Measurements from ENCODE around the gene PIAS1.
A peak's percentile ranks its signal among the peaks of the same experiment; 100 is the strongest.
"Not testable (repeated sequence)": the region's sequence is repeated elsewhere in the genome, so short reads cannot be mapped to it uniquely, and the experiment has no call there.

Gene PIAS1

DNA sequence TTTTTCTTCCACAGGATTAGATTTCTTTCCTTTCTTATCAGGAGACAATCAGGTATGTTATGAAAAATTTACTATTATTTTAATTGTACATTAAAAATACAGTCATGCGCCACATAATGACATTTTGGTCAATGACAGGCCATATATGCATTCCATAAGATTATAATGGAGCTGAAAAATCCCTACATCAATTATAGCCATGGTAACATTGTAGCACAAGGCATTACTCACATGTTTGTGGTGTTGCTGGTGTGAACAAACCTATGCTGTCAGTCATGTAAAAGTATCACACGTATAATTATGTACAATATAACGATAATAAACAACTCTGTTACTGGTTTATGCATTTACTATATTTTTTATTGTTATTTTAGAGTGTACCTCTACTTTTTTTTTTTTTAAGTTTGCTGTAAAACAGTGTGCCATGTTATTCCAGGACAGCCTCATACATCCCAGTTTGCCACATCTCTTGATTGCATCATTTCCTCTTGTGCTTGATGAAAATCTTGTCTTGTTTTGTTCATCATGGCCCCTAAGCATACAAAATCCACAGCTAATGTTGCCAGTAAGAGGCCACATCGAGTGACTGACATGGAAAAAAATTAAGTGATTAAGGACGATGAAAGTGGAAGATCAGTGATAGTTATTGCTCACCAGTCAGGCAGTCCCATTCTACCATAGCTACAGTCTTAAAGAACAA is 129.7 kb downstream of the PIAS1 start:
- DNase-seq (ENCODE audit: low read depth, low spot score), result no peak

DNA sequence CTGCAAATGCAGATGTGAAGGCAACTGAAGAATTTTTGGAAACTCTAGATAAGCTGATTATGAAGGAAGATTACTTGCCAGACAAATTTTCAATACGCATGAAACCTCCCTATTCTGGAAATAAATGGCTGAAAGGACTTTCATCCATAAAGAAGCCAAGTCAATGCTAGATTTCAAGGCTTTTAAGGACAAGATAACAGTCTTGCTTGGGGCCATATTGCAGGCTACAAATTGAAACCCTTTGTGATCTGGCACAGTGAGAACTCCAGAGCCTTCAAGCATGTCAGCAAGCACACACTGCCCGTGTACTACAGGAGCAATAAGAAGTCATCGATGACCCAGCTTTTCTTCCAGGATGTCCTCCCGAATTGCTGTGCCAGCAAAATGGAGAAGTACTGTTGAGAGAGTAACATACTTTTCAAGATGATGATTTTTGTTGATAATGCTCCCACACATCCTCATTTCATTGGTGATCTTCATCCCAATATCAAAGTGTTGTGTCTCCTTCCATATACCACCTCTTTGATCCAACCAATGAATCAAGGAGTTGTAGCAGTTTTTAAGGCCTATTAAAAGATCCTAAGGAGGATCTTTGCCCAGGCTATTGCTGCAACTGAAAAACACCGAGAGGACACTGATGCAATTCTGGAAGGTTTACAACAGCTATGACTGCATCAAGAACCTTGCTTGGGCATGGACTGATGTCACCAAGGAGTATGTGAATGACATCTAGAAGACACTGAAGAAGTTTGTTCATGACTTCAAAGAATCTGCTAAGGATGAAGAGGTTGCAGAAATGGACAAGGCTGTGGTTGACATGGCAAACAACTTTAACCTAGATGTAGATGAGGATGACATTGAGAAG is 130.7 kb downstream of the PIAS1 start:
- no peak for DNase-seq (ENCODE audit: low read depth, low spot score)

DNA sequence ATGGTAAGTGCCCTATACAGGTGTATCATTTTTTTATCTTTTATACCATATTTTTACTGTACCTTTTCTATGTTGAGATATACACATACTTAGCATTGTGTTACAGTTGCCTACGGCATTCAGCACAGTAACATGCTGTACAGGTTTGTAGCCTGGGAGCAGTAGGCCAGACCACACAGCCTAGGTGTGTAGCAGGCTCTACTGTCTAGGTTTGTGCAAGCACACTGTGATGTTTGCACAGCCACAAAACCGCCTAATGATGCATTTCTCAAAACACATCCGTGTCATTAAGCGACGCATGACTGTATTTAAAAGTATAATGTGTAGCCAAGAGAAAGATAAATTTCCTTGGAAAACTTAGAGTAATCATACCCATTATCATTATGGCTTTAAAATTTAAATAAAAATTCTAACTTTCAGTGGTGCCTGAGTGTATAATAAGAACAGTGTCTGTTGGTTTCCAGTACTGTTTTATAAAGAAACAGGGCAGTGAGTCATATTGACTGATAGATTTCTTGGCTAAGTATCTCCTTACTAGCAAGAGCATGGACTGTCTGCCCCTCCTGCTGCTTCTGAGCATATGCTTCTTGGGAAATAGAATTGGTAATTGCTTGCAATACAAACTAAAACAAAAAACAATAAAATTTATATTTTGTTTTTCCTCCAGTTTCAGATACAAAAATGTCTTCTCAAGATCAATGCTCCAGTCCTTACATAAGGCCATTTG is 132.7 kb downstream of the PIAS1 start:
- peak; percentile 21 for DNase-seq (ENCODE audit: low read depth, low spot score)

GRCh38 chr15:68187559-68187958 is 133.4 kb downstream of the PIAS1 start:
- DNase-seq (ENCODE audit: low read depth, low spot score), result peak; percentile 18

DNA sequence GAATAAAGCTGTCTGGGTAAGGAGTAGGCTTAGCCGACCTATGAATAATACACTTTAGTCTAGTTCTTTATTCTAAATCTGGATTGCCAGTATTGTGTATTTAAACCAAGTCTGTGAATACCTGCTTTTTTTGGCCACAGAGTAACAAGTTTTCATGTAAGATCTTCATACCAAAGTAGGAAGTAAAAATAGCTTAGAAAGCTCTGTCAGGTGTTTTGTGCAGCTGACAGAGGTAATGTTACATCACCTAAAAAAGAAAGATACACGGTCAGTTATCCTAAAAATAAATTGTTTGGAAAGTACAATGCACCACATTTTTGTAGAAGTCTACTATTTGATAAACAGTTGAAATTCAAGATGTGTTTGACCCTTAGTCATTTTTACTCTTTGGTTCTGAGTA is 134.5 kb downstream of the PIAS1 start:
- DNase-seq (ENCODE audit: low read depth, low spot score), result no peak

- no peak for DNase-seq (ENCODE audit: low read depth, low spot score)
Observed at GRCh38 chr15:68190048-68190447, 135.9 kb downstream of the PIAS1 start.

DNA sequence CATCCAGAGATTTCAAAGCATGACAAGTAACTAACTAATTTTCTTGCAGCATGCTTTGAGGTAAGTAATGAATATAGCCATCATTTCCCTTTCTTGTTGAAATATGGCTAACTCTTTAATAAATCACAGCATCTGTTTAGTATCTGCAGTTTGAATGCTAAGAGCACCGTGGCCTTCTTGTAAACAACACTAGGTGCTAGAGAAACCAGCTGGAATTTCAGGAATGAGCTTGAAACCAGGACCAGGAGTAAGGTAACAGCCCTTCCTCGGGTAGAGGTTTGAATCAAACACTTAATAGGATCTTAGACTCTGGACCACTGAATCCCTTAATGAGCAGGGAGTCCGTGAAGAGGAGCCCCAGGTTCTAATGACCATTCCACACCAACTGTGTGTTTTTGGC is 137.4 kb downstream of the PIAS1 start:
- DNase-seq (ENCODE audit: low read depth, low spot score), result no peak

GRCh38 chr15:68192117-68192516 is 138.0 kb downstream of the PIAS1 start:
- DNase-seq (ENCODE audit: low read depth, low spot score), result no peak

DNA sequence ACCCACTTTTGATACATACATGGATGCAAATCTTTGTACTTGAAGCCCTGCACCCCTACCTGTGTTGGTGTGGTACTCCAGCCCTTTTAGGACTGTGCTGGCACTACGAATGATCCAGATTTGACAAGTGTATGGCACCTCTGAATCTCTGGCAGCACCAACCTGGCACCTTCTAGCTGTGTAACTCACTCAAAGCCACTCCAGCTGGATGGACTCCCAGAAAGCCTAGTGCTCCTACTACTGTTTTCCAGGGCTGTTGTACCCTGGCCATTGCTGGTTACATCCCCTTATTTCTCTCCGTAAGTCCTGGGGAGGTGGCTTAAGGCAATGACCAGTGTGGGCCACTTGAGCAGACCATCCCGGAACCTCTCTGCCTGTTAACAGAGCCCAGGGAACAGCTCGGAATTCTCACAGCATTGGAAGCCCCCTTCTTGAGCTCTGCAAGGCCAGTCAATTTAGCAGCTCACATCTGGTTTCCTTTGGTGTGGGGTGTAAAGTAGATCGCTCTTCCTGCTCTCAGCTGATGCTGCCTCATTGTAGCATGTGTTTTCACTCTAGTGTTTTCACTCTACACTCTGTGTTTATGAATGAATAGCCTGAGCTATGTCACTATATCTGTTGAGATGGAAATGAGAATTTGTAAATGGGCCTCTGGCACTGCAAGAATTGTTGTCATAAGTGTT is 138.8 kb downstream of the PIAS1 start:
- DNase-seq (ENCODE audit: low read depth, low spot score), result no peak

GRCh38 chr15:68195336-68196112 is 141.4 kb downstream of the PIAS1 start:
- DNase-seq (ENCODE audit: low read depth, low spot score), result no peak

- no peak for DNase-seq (ENCODE audit: low read depth, low spot score)
Observed at GRCh38 chr15:68196445-68197169, 142.5 kb downstream of the PIAS1 start.

DNA sequence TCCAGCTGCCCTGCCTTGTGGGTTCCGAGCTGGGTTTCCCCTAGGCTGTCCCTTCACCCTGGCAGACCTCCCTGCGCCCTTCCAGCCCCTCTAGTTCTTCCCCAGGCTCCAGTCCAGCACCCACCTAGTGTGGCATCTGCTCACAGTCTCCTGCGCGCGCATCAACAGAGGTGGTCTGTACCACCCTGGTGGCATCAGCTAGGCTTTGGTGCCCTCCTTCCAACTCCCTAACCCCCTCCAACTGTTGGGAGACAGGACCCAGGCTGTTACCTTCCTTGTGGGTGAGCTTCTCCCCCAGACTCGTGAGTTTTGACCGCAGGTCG is 143.0 kb downstream of the PIAS1 start:
- DNase-seq (ENCODE audit: low read depth, low spot score), result no peak

- no peak for DNase-seq (ENCODE audit: low read depth, low spot score)
Observed at GRCh38 chr15:68197661-68198437, 143.7 kb downstream of the PIAS1 start.

- DNase-seq (ENCODE audit: low read depth, low spot score), result no peak
Observed at GRCh38 chr15:68199340-68199739, 145.2 kb downstream of the PIAS1 start.

- DNase-seq (ENCODE audit: low read depth, low spot score), result no peak
Observed at GRCh38 chr15:68200016-68200861, 146.1 kb downstream of the PIAS1 start.

DNA sequence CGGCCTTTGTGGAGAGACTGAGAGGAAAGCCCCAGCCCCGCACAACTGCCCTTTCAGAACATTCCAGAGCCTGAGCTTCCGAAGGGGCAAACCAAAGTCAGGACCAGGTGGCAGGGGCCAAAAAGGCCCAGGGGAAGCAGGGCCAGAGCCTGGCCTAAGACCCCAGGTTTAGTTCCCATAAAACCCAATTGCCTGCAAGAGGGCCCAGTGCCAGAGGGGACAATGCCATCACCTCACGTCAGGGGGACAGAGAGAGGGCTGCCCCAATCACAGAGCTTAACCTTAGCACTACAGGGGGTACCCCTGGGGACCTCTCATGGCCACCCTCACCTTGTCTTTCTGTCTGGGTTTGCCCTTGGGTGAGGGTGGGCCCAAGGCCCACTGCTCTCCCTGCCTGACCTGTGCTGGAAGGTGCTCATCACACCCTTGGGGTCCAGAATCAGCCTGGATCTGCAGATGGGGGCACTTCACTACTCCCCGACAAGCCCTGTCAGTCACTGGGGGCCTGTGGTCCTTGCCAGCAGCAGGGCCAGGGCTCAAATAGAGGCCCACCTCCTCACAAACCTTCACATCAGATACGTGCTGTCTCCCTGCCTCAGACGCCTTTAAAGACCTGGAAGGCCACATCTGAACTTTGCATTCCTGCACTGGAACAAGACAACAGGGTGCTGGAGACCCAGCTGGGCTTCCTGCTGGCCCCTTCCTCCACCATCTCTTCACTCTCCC is 147.2 kb downstream of the PIAS1 start:
- no peak for DNase-seq (ENCODE audit: low read depth, low spot score)

- DNase-seq (ENCODE audit: low read depth, low spot score), result no peak
Observed at GRCh38 chr15:68201879-68202261, 147.8 kb downstream of the PIAS1 start.

- DNase-seq (ENCODE audit: low read depth, low spot score), result not testable (repeated sequence)
Observed at GRCh38 chr15:68202994-68203393, 148.9 kb downstream of the PIAS1 start.

All from brain pericyte (primary cell).